GM12878 (cell line): ENCODE measurements around the gene PDGFB. TPM values are rescaled to one million over a fixed set of nuclear protein-coding genes. Genes with fewer than 3 reads are reported as not detected.

ENCODE experiments used
- CHD4 ChIP-seq: fragments of 200-600 bp; sonication (generic); IDR thresholded peaks from 2 replicates; pipeline ENCODE4 v1.6.1; 2016; ENCODE audit warnings: mild to moderate bottlenecking
- KAT2A ChIP-seq: conservative IDR thresholded peaks from 2 replicates; pipeline ENCODE4 v1.6.1; 2011; ENCODE audit warnings: low read depth, low read length; ENCODE audit not compliant: control insufficient read depth
- NR2C1 ChIP-seq: fragments of 450-650 bp; IDR thresholded peaks from 2 replicates; pipeline ENCODE4 v1.6.1; 2017; ENCODE audit warnings: antibody characterized with exemption, mild to moderate bottlenecking, moderate library complexity
- PAX8 ChIP-seq: fragments of 450-650 bp; IDR thresholded peaks from 2 replicates; pipeline ENCODE4 v1.6.1; 2017; ENCODE audit warnings: mild to moderate bottlenecking, moderate library complexity
- POLR2AphosphoS5 ChIP-seq: IDR thresholded peaks from 2 replicates; pipeline ENCODE4 v1.6.1; 2011; ENCODE audit warnings: mild to moderate bottlenecking, low read length, inconsistent platforms
- YY1 ChIP-seq: IDR thresholded peaks from 2 replicates; pipeline ENCODE4 v1.6.1; 2011; ENCODE audit warnings: low read depth, mild to moderate bottlenecking, low read length
- polyA plus RNA-seq, 11 experiments: library from polyadenylated mRNA; depleted of rRNA in 4 of 11; unstranded in 6 of 11; stranded (reverse) in 5 of 11; fragments of >200 nt; fragmentation: Nextera tagmentation in 4 of 11; fragmentation: Illumina TruSeq in 1 of 11; extraction: Ambion mirVana in 4 of 11; extraction: Trizol in 1 of 11; gene quantifications; 1 replicate in 1 of 11; 2 replicates in 10 of 11; pipeline versions ENCODE4 v1.2.1 to v1.2.3, GENCODE V29; 2011 to 2016; ENCODE audit warnings: inconsistent platforms in 2 of 11, missing spikeins in 2 of 11, low read depth in 1 of 11
- total RNA-seq, 4 experiments: library from RNA; depleted of rRNA in 3 of 4; stranded (reverse); fragments of >200 nt in 3 of 4; fragmentation: Illumina TruSeq in 1 of 4; extraction: Trizol in 1 of 4; gene quantifications; 2 replicates each; pipeline versions ENCODE4 v1.2.1 to v1.2.3, GENCODE V29; 2013 to 2021
- TF ChIP-seq, protein P1 (sequence below): fragments of 450-650 bp; formaldehyde crosslinking; IDR thresholded peaks from 2 replicates; pipeline ENCODE4 v1.5.0; 2022; ENCODE audit warnings: mild to moderate bottlenecking, missing genetic modification characterization
- TF ChIP-seq, protein P2 (sequence below): fragments of 450-650 bp; IDR thresholded peaks from 2 replicates; pipeline ENCODE4 v1.6.1; 2017; ENCODE audit warnings: mild to moderate bottlenecking, moderate library complexity

PDGFB gene
- total and polyA plus RNA-seq, 10 of the 15 experiments (the other 5 are each of a cell fraction or from before 2014, with no cell fraction given) = 0.13 to 1.1 (median 0.56) TPM; not detected in 1

DNA sequence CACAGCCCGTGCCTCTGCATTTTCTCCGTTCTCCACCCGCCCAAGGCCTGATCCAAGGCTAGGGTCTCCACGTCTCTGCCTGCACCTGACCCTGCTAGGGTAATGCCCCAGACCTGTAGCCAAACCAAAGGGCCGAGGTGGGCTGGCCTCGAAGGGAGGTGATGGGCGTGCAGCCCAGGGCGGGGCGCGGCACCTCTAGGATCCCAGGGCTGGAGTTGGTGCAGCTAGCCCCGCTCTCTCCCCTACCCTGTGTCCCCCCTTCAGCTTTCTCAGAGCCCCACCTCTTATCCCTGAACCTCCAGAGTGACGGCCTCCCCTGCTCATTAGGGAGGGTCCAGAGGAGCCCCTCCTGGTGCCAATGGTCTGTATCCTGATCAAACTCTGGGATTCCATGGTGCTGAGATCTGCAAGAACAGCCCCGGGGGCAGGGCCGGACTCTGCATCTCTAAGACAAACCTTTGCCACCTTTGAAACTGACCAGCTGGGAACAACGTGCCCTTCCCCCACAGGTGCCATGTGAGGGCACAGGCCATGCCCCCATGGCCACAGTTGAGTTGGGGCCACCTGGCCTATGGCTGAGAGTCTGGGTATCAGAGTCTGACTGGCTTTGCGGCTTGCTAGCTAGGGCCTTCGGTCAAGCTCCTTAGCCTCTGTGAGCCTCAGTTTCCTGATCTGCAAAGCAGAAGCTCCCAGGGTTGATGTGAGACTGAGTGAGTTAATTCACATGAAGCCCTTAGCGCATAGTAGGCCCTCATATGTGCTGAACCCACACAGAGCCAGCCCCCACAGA is 69.2 kb downstream of the PDGFB start (continued):
- TF ChIP-seq, protein P1, sequence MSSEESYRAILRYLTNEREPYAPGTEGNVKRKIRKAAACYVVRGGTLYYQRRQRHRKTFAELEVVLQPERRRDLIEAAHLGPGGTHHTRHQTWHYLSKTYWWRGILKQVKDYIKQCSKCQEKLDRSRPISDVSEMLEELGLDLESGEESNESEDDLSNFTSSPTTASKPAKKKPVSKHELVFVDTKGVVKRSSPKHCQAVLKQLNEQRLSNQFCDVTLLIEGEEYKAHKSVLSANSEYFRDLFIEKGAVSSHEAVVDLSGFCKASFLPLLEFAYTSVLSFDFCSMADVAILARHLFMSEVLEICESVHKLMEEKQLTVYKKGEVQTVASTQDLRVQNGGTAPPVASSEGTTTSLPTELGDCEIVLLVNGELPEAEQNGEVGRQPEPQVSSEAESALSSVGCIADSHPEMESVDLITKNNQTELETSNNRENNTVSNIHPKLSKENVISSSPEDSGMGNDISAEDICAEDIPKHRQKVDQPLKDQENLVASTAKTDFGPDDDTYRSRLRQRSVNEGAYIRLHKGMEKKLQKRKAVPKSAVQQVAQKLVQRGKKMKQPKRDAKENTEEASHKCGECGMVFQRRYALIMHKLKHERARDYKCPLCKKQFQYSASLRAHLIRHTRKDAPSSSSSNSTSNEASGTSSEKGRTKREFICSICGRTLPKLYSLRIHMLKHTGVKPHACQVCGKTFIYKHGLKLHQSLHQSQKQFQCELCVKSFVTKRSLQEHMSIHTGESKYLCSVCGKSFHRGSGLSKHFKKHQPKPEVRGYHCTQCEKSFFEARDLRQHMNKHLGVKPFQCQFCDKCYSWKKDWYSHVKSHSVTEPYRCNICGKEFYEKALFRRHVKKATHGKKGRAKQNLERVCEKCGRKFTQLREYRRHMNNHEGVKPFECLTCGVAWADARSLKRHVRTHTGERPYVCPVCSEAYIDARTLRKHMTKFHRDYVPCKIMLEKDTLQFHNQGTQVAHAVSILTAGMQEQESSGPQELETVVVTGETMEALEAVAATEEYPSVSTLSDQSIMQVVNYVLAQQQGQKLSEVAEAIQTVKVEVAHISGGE (CRISPR knock-in tag) = no peak
- TF ChIP-seq YY1 = no peak
- TF ChIP-seq, protein P2, sequence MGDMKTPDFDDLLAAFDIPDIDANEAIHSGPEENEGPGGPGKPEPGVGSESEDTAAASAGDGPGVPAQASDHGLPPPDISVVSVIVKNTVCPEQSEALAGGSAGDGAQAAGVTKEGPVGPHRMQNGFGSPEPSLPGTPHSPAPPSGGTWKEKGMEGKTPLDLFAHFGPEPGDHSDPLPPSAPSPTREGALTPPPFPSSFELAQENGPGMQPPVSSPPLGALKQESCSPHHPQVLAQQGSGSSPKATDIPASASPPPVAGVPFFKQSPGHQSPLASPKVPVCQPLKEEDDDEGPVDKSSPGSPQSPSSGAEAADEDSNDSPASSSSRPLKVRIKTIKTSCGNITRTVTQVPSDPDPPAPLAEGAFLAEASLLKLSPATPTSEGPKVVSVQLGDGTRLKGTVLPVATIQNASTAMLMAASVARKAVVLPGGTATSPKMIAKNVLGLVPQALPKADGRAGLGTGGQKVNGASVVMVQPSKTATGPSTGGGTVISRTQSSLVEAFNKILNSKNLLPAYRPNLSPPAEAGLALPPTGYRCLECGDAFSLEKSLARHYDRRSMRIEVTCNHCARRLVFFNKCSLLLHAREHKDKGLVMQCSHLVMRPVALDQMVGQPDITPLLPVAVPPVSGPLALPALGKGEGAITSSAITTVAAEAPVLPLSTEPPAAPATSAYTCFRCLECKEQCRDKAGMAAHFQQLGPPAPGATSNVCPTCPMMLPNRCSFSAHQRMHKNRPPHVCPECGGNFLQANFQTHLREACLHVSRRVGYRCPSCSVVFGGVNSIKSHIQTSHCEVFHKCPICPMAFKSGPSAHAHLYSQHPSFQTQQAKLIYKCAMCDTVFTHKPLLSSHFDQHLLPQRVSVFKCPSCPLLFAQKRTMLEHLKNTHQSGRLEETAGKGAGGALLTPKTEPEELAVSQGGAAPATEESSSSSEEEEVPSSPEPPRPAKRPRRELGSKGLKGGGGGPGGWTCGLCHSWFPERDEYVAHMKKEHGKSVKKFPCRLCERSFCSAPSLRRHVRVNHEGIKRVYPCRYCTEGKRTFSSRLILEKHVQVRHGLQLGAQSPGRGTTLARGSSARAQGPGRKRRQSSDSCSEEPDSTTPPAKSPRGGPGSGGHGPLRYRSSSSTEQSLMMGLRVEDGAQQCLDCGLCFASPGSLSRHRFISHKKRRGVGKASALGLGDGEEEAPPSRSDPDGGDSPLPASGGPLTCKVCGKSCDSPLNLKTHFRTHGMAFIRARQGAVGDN = no peak
- TF ChIP-seq NR2C1 = no peak
- TF ChIP-seq POLR2AphosphoS5 = no peak
- TF ChIP-seq PAX8 = no peak
- TF ChIP-seq CHD4 = no peak
- no peak for TF ChIP-seq KAT2A
